Transverse colon (tissue), 4 donors: ENCODE measurements around the gene SEC22C. TPM values are rescaled to one million over a fixed set of nuclear protein-coding genes. Genes with fewer than 3 reads are reported as not detected.
"Not testable (repeated sequence)": the region's sequence is repeated elsewhere in the genome, so short reads cannot be mapped to it uniquely, and the experiment has no call there.

Experiments
- DNase-seq: peaks from one replicate; pipeline ENCODE4 v3.0.0-alpha.2; 2019
- H3K27ac ChIP-seq, 4 donors: fragments of 200-600 bp; sonication (generic); 2 replicates each; pipeline ENCODE4 v1.5.1; 2016 to 2018; ENCODE audit warnings: inconsistent platforms in 4 of 4
- H3K27me3 ChIP-seq: fragments of 200-600 bp; sonication (generic); 2 replicates; pipeline ENCODE4 v1.5.1; 2017; ENCODE audit warnings: inconsistent platforms
- H3K36me3 ChIP-seq, 4 donors: fragments of 200-600 bp; sonication (generic); 2 replicates each; pipeline ENCODE4 v1.5.1; 2017 to 2019; ENCODE audit warnings: inconsistent platforms in 4 of 4
- H3K4me1 ChIP-seq, 4 donors: fragments of 200-600 bp; sonication (generic); 2 replicates each; pipeline ENCODE4 v1.5.1; 2017 to 2020; ENCODE audit warnings: inconsistent platforms in 4 of 4
- H3K4me3 ChIP-seq, 4 donors: fragments of 200-600 bp; sonication (generic); 1 replicate in 1 of 4; 2 replicates in 3 of 4; pipeline versions ENCODE4 v1.5.1 to v1.6.1; 2017 to 2019; ENCODE audit warnings: inconsistent platforms in 4 of 4
- H3K9me3 ChIP-seq, 2 donors: fragments of 200-600 bp; sonication (generic); 2 replicates each; pipeline ENCODE4 v1.5.1; 2017 to 2019; ENCODE audit warnings: inconsistent platforms in 2 of 2
- EP300 ChIP-seq: sonication (generic); formaldehyde crosslinking; IDR thresholded peaks from one replicate; pipeline ENCODE4 v1.6.1; 2017; ENCODE audit warnings: antibody characterized with exemption, low read depth
- POLR2A ChIP-seq: fragments of 450-650 bp; IDR thresholded peaks from one replicate; pipeline ENCODE4 v1.6.1; 2016; ENCODE audit warnings: antibody characterized with exemption, mild to moderate bottlenecking, moderate library complexity
- POLR2AphosphoS5 ChIP-seq, 3 donors: sonication (generic); formaldehyde crosslinking; IDR thresholded peaks; one replicate each; pipeline ENCODE4 v1.6.1; 2016; ENCODE audit warnings: antibody characterized with exemption in 3 of 3
- WGBS, 2 donors: methylation state at CpG; one replicate each; pipeline ENCODE4 v1.1.5; 2018; ENCODE audit warnings: low coverage in 1 of 2; 5-methylcytosine and 5-hydroxymethylcytosine counted together
- in situ Hi-C, 4 donors: fragments of 200-750 bp; cut with MboI; loops; one replicate each; pipeline versions ENCODE4 v1.15.0 to v1.15.1; 2017; ENCODE audit warnings: low sequenced_read_pairs in 3 of 4, low pct_ligation_motif_present in 1 of 4, low pct_unique_long_range_greater_than_20kb in 1 of 4
- intact Hi-C: fragments of 100-400 bp; cut with DNase I; formaldehyde crosslinking; loops from one replicate; pipeline ENCODE4 v1.15.1; 2023; ENCODE audit warnings: low total_unique reads
- total RNA-seq, 4 donors: library from RNA; depleted of rRNA; stranded (reverse); fragments of >200 nt; gene quantifications; one replicate each; pipeline ENCODE4 v1.1.0, GENCODE V29; 2016
- TF ChIP-seq, protein P1 (sequence below), 5 experiments: fragments of 200-600 bp in 3 of 5; fragments of 450-650 bp in 2 of 5; sonication (generic) in 3 of 5; IDR thresholded peaks; 1 replicate in 2 of 5; 2 replicates in 3 of 5; pipeline ENCODE4 v1.5.1; 2016 to 2017; ENCODE audit warnings: antibody characterized with exemption in 5 of 5, inconsistent platforms in 3 of 5, mild to moderate bottlenecking in 2 of 5, moderate library complexity in 1 of 5

SEC22C gene
- total RNA-seq, 4 donors from 2014 or later = 22.7 to 66.3 (median 32.1) TPM

DNA sequence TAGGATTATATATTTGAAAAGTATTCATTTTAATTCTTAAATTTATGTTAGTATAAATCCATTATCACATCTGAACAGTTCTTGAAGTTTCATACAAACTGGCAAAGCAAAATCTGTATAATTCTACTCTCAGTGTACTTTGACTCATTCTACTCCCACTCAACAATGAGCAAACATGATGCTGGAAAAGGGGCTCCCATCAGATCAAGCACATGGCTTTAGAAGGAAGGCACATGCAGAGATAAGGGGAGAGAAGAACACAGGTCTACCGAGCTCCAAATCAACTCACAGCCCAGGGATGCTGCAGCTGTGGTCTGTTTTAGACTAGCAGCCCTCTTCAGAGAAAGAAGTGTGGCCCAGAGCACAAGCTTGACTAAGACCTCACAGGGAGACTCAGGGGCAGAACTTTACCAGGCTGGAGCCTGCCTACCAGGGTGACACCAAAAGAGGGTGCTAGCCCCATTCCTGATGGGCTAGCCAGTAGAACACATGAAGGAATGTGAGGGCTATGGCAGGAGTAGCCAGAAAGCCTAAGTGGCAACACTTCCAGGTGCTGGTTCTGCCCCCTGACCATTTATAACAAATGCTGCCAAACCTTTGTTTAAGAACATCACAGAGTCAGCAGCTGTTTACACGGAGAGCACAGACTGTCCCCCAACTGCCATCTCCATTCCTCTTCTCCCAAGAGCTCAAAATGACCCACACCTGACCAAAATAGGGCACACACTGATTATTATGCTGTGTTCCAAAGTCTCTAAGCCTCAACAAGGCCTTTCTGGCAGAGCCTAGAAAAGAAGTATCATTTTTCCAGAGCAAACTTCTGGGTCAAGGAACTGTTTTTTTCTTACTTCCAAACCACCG lies 19.5 kb downstream of the SEC22C start:
- peaks cover 0 to 55% (median 13%) of the 10 kb centered on the region in 4 donors for H3K36me3 ChIP-seq
- H3K9me3 ChIP-seq = no peaks in the 10 kb centered on the region
- no peak overlapping the region for H3K4me3 ChIP-seq
- in situ Hi-C loops = no loop called here
- H3K27ac ChIP-seq = no peak overlapping the region
- TF ChIP-seq EP300 = no peak
- no peak for TF ChIP-seq POLR2AphosphoS5 (IDR thresholded peaks at IDR 0.05)
- 74% methylated on average over 3 of the region's 3 CpGs; no CpG with 5 or more reads in 1 of the 2 donors for WGBS, 2 donors
- no peaks in the 10 kb centered on the region for H3K27me3 ChIP-seq
- DNase-seq = no peak
- H3K4me1 ChIP-seq = no peaks in the 10 kb centered on the region
- intact Hi-C loops = no loop called here

DNA sequence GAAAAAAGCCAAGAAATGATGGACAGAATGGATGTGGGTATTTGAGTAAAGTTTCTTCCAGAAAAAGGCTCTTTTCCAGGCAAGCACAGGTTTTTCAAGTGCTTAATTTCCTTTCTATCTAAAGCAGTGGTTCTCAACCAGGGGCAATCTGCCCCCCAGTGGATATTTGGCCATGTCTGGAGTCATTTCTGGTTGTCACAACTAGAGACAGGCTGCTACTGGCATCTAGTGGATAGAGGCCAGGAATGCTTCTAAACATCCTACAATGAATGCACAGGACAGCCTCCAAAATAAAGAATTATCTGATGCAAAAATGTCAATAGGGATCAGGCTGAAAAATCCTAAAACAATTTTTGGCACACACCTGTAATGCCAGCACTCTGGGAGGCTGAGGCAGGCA lies 23.9 kb downstream of the SEC22C start:
- in situ Hi-C loops = no loop called here
- H3K4me1 ChIP-seq = no peaks in the 10 kb centered on the region
- DNase-seq = no peak
- H3K4me3 ChIP-seq = no peak overlapping the region
- H3K27me3 ChIP-seq = no peaks in the 10 kb centered on the region
- peaks cover 0 to 64% (median 17%) of the 10 kb centered on the region in 4 donors for H3K36me3 ChIP-seq
- intact Hi-C loops = no loop called here
- TF ChIP-seq EP300 = no peak
- TF ChIP-seq, protein P1, sequence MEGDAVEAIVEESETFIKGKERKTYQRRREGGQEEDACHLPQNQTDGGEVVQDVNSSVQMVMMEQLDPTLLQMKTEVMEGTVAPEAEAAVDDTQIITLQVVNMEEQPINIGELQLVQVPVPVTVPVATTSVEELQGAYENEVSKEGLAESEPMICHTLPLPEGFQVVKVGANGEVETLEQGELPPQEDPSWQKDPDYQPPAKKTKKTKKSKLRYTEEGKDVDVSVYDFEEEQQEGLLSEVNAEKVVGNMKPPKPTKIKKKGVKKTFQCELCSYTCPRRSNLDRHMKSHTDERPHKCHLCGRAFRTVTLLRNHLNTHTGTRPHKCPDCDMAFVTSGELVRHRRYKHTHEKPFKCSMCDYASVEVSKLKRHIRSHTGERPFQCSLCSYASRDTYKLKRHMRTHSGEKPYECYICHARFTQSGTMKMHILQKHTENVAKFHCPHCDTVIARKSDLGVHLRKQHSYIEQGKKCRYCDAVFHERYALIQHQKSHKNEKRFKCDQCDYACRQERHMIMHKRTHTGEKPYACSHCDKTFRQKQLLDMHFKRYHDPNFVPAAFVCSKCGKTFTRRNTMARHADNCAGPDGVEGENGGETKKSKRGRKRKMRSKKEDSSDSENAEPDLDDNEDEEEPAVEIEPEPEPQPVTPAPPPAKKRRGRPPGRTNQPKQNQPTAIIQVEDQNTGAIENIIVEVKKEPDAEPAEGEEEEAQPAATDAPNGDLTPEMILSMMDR (IDR thresholded peaks at IDR 0.05) = peak in 1 of 5 experiments; percentile 8
- H3K9me3 ChIP-seq = no peaks in the 10 kb centered on the region
- H3K27ac ChIP-seq = no peak overlapping the region

DNA sequence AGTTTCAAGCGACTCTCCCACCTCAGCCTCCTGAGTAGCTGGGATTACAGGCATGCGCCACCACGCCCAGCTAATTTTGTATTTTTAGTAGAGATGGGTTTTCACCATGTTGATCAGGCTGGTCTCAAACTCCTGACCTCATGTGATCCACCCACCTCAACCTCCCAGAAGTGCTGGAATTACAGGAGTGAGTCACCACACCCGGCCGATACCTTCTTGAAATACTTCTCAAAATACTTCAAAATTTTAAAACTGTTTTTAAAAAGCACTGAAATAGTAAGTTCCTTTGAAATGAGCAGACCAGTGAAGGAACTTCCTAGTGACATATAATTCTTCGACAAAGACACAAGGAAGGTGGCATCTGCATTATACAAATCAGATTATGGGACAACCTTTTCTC lies 24.9 kb downstream of the SEC22C start:
- H3K9me3 ChIP-seq, H3K4me3 ChIP-seq, DNase-seq, H3K4me1 ChIP-seq, H3K27me3 ChIP-seq, in situ Hi-C loops, H3K27ac ChIP-seq: not testable (repeated sequence)
- intact Hi-C loops = loop anchor here (1.0 kb wide), 1 partner anchor 13 kb away; no protein-coding TSS in a partner anchor
- H3K36me3 ChIP-seq = peaks cover 0 to 66% (median 18%) of the 10 kb centered on the region in 4 donors
- WGBS, 2 donors = 86 to 93% methylated on average over 1 to 6 of the region's 6 CpGs

DNA sequence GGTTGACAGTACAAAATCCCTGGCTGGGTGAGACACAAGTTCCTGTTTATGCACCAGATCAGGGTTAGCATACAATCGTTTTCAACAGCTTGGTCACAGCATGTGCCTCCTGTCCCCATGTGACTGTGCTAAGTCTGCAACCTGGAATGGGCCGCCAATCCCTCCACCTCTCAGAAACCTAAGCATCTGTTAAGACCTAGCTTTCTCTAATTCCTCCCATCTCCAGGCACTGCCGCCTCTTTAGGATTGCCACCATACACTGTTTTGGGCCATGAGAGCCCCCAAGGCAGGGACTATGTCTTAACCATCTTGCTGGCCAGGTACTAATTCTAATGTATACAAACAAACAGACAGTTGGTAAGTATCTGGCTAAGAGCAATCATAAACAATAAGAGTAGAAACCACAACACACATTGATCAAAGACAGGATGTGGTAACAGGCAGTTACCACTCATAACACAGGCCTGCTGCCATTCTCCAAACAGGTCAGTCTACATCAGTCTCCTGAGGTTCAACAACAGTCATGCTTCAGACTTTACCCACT lies 25.6 kb downstream of the SEC22C start:
- no peaks in the 10 kb centered on the region for H3K4me1 ChIP-seq
- no peaks in the 10 kb centered on the region for H3K9me3 ChIP-seq
- peaks cover 0 to 64% (median 18%) of the 10 kb centered on the region in 4 donors for H3K36me3 ChIP-seq
- TF ChIP-seq POLR2A = no peak
- H3K4me3 ChIP-seq = no peak overlapping the region
- intact Hi-C loops (loop anchor here (1.0 kb wide), 1 partner anchor 14 kb away; no protein-coding TSS in a partner anchor), in situ Hi-C loops (no loop called here)
- no peak overlapping the region for H3K27ac ChIP-seq
- no peaks in the 10 kb centered on the region for H3K27me3 ChIP-seq
- no peak for DNase-seq
- 0 to 67% methylated on average over 1 to 3 of the region's 3 CpGs for WGBS, 2 donors

DNA sequence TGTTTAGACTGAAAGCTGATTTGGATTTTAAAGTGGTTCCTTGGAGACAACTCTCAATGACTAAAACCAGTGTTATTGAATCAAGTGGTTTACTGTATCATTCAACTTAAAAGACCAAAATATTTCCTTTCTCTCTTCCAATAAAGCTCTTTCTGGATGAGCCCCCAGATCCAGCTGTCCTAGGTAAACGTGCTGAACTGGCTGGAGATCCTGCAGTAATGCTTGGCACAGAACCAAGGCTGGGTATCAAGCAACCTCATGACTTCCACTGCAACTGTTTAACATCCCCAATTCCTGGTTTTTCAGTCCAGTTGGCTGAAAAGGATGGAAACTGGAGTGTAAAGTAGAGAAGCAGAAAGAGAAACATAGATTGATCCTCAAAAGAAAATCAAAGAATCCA lies 28.9 kb downstream of the SEC22C start:
- WGBS, 2 donors = 20 to 33% methylated on average over 1 of the region's 1 CpG
- H3K4me1 ChIP-seq = no peaks in the 10 kb centered on the region
- no peaks in the 10 kb centered on the region for H3K9me3 ChIP-seq
- DNase-seq = no peak
- no peaks in the 10 kb centered on the region for H3K27me3 ChIP-seq
- in situ Hi-C loops = no loop called here
- H3K4me3 ChIP-seq = no peak overlapping the region
- peaks cover 0 to 40% (median 8%) of the 10 kb centered on the region in 4 donors for H3K36me3 ChIP-seq
- TF ChIP-seq POLR2A (no peak), POLR2AphosphoS5 (IDR thresholded peaks at IDR 0.05) (no peak), EP300 (no peak)
- TF ChIP-seq, protein P1 (IDR thresholded peaks at IDR 0.05) = no peak
- H3K27ac ChIP-seq = no peak overlapping the region
- intact Hi-C loops = no loop called here
